GM23248 (cell line): ENCODE results near the gene FBXW8. TPM values are rescaled to one million over a fixed set of nuclear protein-coding genes. Genes with fewer than 3 reads are reported as not detected.

Experiments used
- DNase-seq: peaks from one replicate; pipeline ENCODE4 v3.0.0-alpha.2; 2015
- H2AFZ ChIP-seq: fragments of 200-600 bp; sonication (generic); 2 replicates; pipeline ENCODE4 v1.6.1; 2016; ENCODE audit warnings: antibody characterized with exemption
- H3F3A ChIP-seq: fragments of 200-600 bp; sonication (generic); 2 replicates; pipeline ENCODE4 v1.6.1; 2016; ENCODE audit warnings: mild to moderate bottlenecking, antibody characterized with exemption, mixed run types; ENCODE audit not compliant: insufficient read depth
- H3K27ac ChIP-seq: fragments of 200-600 bp; sonication (generic); 2 replicates; pipeline ENCODE4 v1.5.1; 2016; ENCODE audit warnings: mild to moderate bottlenecking
- H3K27me3 ChIP-seq: fragments of 200-600 bp; sonication (generic); replicated peaks from 2 replicates; pipeline ENCODE4 v1.6.1; 2016; ENCODE audit warnings: mild to moderate bottlenecking; ENCODE audit not compliant: insufficient read depth
- H3K36me3 ChIP-seq: fragments of 200-600 bp; sonication (generic); 2 replicates; pipeline ENCODE4 v1.6.1; 2016; ENCODE audit warnings: low read depth, mild to moderate bottlenecking
- H3K4me1 ChIP-seq: fragments of 200-600 bp; sonication (generic); 2 replicates; pipeline ENCODE4 v1.6.1; 2016; ENCODE audit warnings: mild to moderate bottlenecking; ENCODE audit not compliant: insufficient read depth
- H3K4me2 ChIP-seq: fragments of 200-600 bp; sonication (generic); one replicate; pipeline ENCODE4 v1.6.1; 2016; ENCODE audit warnings: mild to moderate bottlenecking; ENCODE audit not compliant: unreplicated experiment
- H3K4me3 ChIP-seq: fragments of 200-600 bp; sonication (generic); 2 replicates; pipeline ENCODE4 v1.5.1; 2016; ENCODE audit warnings: mild to moderate bottlenecking
- H3K79me2 ChIP-seq: fragments of 200-600 bp; sonication (generic); 2 replicates; pipeline ENCODE4 v1.6.1; 2016; ENCODE audit warnings: mild to moderate bottlenecking; ENCODE audit not compliant: insufficient read depth
- H3K9ac ChIP-seq: fragments of 200-600 bp; sonication (generic); 2 replicates; pipeline ENCODE4 v1.6.1; 2016; ENCODE audit warnings: mild to moderate bottlenecking
- H3K9me2 ChIP-seq: fragments of 200-600 bp; sonication (generic); 2 replicates; pipeline ENCODE4 v1.6.1; 2016; ENCODE audit warnings: mixed run types, mild to moderate bottlenecking, moderate library complexity; ENCODE audit not compliant: insufficient read depth
- H3K9me3 ChIP-seq: fragments of 200-600 bp; sonication (generic); one replicate; pipeline ENCODE4 v1.6.1; 2017; ENCODE audit warnings: low read depth
- H4K20me1 ChIP-seq: fragments of 200-600 bp; sonication (generic); 2 replicates; pipeline ENCODE4 v1.6.0; 2016; ENCODE audit not compliant: insufficient read depth
- EZH2 ChIP-seq: fragments of 200-600 bp; sonication (generic); IDR thresholded peaks from 2 replicates; pipeline ENCODE4 v1.6.1; 2018; ENCODE audit warnings: antibody characterized with exemption, mild to moderate bottlenecking; ENCODE audit not compliant: insufficient read depth, poor library complexity, severe bottlenecking
- EZH2phosphoT487 ChIP-seq: fragments of 200-600 bp; sonication (generic); IDR thresholded peaks from 2 replicates; pipeline ENCODE4 v1.6.1; 2018; ENCODE audit warnings: antibody characterized with exemption, moderate library complexity, mild to moderate bottlenecking, low read depth; ENCODE audit not compliant: insufficient read depth
- WGBS, 2 experiments: methylation state at CpG; one replicate each; pipeline ENCODE4 v1.1.6; 2015 to 2017; ENCODE audit warnings: low lambda C conversion rate in 2 of 2, low coverage in 1 of 2; ENCODE audit errors: missing lambda C conversion rate in 2 of 2; 5-methylcytosine and 5-hydroxymethylcytosine counted together
- in situ Hi-C: fragments of 300-500 bp; cut with MboI; formaldehyde crosslinking; loops from 2 replicates; pipeline ENCODE4 v1.15.0; 2020
- polyA plus RNA-seq: library from polyadenylated mRNA; unstranded; fragments of >200 nt; fragmentation: Nextera tagmentation; extraction: Ambion mirVana; gene quantifications from 2 replicates; pipeline ENCODE4 v1.2.1, GENCODE V29; 2016
- total RNA-seq: library from RNA; depleted of rRNA; stranded (reverse); fragments of >200 nt; shearing (Covaris generic); gene quantifications from 2 replicates; pipeline ENCODE4 v1.2.3, GENCODE V29; 2014

The FBXW8 gene
- total and polyA plus RNA-seq, 2 experiments from 2014 or later, result 12.7 to 23.1 TPM

DNA sequence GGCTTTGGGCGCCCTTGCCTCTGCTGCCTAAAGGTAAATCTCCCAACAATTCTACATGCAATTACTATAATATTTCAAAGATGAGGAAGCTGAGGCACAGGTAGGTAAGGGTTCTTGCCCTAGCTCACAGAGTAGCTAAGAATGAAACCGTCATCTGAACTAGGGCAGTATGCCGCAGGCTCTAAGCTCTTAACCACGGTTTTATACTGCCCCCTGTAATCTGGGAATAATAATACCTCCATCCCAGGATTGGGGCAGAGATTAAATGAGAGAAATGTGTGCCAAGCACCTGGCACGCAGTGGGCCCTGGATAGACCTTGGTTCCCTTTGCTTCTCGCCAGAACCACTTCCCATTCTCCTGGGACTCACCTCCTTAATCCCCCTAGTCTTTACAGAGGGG, 28.0 kb upstream of the FBXW8 start:
- Histone ChIP-seq H3F3A (no peaks in the 10 kb centered on the region), H2AFZ (no peak overlapping the region), H3K9me3 (no peaks in the 10 kb centered on the region), H3K4me2 (no peak overlapping the region), H4K20me1 (no peaks in the 10 kb centered on the region), H3K36me3 (no peaks in the 10 kb centered on the region), H3K27ac (no peak overlapping the region), H3K9ac (no peak overlapping the region), H3K79me2 (no peaks in the 10 kb centered on the region), H3K4me1 (0 out of 2 replicates have a peak, but pooled peaks cover 3% of the 10 kb centered on the region), H3K27me3 (peaks cover 75% of the 10 kb centered on the region), H3K9me2 (no peaks in the 10 kb centered on the region), H3K4me3 (no peak overlapping the region)
- WGBS, 2 experiments, result 16 to 20% methylated on average over 6 of the region's 6 CpGs
- TF ChIP-seq EZH2 (no peak), EZH2phosphoT487 (no peak)
- DNase-seq, result peak; percentile 62
- in situ Hi-C loops, result no loop called here

DNA sequence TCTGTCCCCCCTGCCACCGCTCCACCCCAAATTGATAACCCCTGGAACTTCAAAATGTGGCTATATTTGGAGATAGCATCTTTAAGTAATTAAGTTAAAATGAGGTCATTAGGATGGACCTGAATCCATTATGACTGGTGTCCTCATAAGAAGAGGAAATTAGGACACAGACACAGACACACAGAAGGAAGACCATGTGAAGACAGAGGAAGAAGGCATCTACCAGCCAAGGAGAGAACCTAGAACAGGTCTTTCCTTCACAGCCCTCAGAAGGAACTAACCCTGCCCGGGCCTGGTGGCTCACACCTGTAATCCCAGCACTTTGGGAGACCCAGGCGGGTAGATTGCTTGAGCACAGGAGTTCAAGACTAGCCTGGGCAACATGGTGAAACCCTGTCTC, 25.9 kb upstream of the FBXW8 start:
- H3K4me2 ChIP-seq, result no peak overlapping the region
- H3K9ac ChIP-seq, result no peak overlapping the region
- H3K9me2 ChIP-seq, result no peaks in the 10 kb centered on the region
- no peak for DNase-seq
- no peaks in the 10 kb centered on the region for H3K36me3 ChIP-seq
- peaks cover 55% of the 10 kb centered on the region for H3K27me3 ChIP-seq
- no peak overlapping the region for H3K4me3 ChIP-seq
- no peaks in the 10 kb centered on the region for H3F3A ChIP-seq
- H3K9me3 ChIP-seq, result no peaks in the 10 kb centered on the region
- in situ Hi-C loops, result no loop called here
- WGBS, 2 experiments, result 64 to 66% methylated on average over 3 of the region's 3 CpGs
- H2AFZ ChIP-seq, result no peak overlapping the region
- TF ChIP-seq EZH2phosphoT487 (no peak), EZH2 (no peak)
- no peaks in the 10 kb centered on the region for H4K20me1 ChIP-seq
- no peak overlapping the region for H3K27ac ChIP-seq
- H3K79me2 ChIP-seq, result no peaks in the 10 kb centered on the region
- 0 out of 2 replicates have a peak, but pooled peaks cover 3% of the 10 kb centered on the region for H3K4me1 ChIP-seq

DNA sequence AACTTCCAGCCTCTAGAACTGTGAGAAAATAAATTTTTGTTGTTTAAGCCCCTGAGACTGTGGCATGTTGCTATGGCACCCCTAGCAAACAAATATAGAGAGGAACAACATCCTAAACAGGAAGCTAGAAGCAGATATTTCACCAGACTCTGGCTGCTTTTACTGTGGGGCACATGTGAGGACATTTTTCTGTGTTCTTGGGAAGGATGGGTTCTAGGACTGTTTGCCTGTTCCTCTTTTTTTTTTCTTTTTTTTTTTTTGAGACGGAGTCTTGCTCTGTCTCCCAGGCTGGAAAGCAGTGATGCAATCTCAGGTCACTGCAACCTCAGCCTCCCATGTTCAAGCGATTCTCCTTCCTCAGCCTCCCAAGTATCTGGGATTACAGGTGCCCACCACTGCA, 25.3 kb upstream of the FBXW8 start:
- Histone ChIP-seq H3K4me3 (no peak overlapping the region), H3K79me2 (no peaks in the 10 kb centered on the region), H2AFZ (no peak overlapping the region), H3K4me1 (no peaks in the 10 kb centered on the region), H3K4me2 (no peak overlapping the region), H3K27ac (no peak overlapping the region), H4K20me1 (no peaks in the 10 kb centered on the region), H3K36me3 (no peaks in the 10 kb centered on the region), H3K9me3 (no peaks in the 10 kb centered on the region), H3K9me2 (no peaks in the 10 kb centered on the region), H3K9ac (no peak overlapping the region), H3K27me3 (peaks cover 49% of the 10 kb centered on the region), H3F3A (no peaks in the 10 kb centered on the region)
- in situ Hi-C loops, result no loop called here
- DNase-seq, result no peak
- WGBS, 2 experiments, result 27 to 28% methylated on average over 2 of the region's 2 CpGs
- TF ChIP-seq EZH2phosphoT487, result no peak
- TF ChIP-seq EZH2, result no peak

DNA sequence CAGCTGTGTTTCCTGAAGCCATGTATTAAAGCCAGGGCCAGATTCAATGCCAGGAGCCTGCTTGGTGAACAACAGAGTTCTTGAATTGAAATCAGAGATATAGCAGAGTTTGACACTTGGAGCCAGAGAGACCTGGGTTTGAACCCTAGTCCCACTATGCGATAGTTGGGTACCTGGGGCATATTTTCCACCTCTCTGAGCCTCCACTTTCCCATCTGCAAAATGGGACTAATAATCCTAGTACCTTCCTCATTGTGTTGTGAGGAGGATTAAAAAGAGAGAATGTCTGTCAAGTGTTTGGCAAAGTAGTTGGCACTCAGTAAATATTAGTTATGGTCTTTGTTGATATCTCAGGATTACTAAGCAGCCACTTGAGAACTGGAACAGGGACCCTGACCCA, 23.5 kb upstream of the FBXW8 start:
- Histone ChIP-seq H3K27me3 (peaks cover 35% of the 10 kb centered on the region), H3K9me2 (no peaks in the 10 kb centered on the region), H3K9ac (no peak overlapping the region), H3K4me3 (no peak overlapping the region), H3K27ac (no peak overlapping the region), H3K9me3 (no peaks in the 10 kb centered on the region), H3K4me1 (no peaks in the 10 kb centered on the region), H2AFZ (no peak overlapping the region), H4K20me1 (no peaks in the 10 kb centered on the region), H3K4me2 (no peak overlapping the region), H3K79me2 (no peaks in the 10 kb centered on the region), H3K36me3 (no peaks in the 10 kb centered on the region), H3F3A (no peaks in the 10 kb centered on the region)
- TF ChIP-seq EZH2, result no peak
- TF ChIP-seq EZH2phosphoT487, result no peak
- in situ Hi-C loops, result no loop called here
- DNase-seq, result no peak
- WGBS, 2 experiments, result 52 to 53% methylated on average over 1 of the region's 1 CpG

DNA sequence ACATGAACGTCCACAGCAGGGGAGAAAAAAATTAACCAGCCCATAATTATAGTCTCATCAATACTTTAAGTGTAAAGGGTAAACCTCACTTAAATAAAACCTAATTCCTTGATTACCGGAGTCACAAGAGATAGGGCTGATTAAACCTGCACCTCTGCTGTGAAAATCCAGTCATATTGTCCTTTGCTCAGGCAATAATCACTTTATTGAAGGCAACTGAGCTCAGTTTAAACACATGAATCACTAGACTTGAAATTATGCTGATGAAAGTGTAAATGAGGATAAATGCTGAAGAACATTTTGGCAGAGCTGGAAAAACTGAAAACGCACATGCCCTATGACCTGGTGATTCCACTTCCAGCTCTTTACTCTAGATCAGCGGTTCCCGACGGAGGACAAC, 22.9 kb upstream of the FBXW8 start:
- in situ Hi-C loops, result no loop called here
- no peaks in the 10 kb centered on the region for H3K9me2 ChIP-seq
- no peak overlapping the region for H3K27ac ChIP-seq
- TF ChIP-seq EZH2phosphoT487 (no peak), EZH2 (no peak)
- H3K9me3 ChIP-seq, result no peaks in the 10 kb centered on the region
- no peaks in the 10 kb centered on the region for H3K79me2 ChIP-seq
- H4K20me1 ChIP-seq, result no peaks in the 10 kb centered on the region
- WGBS, 2 experiments, result 59 to 62% methylated on average over 6 of the region's 6 CpGs
- no peaks in the 10 kb centered on the region for H3F3A ChIP-seq
- H2AFZ ChIP-seq, result no peak overlapping the region
- H3K4me1 ChIP-seq, result no peaks in the 10 kb centered on the region
- no peak overlapping the region for H3K4me2 ChIP-seq
- no peak overlapping the region for H3K4me3 ChIP-seq
- H3K9ac ChIP-seq, result no peak overlapping the region
- no peaks in the 10 kb centered on the region for H3K36me3 ChIP-seq
- H3K27me3 ChIP-seq, result peaks cover 29% of the 10 kb centered on the region
- DNase-seq, result no peak
